GM18508 (cell line): ENCODE results near the gene EPB41.
"Not testable (repeated sequence)": the region's sequence is repeated elsewhere in the genome, so short reads cannot be mapped to it uniquely, and the experiment has no call there.

ENCODE experiments used
- ATAC-seq: cut with Tn5 transposase; IDR thresholded peaks from one replicate; pipeline ENCODE4 v1.9.1; 2021; ENCODE audit warnings: moderate number of reproducible peaks; ENCODE audit not compliant: insufficient read depth, unreplicated experiment

The EPB41 gene

GRCh38 chr1:28925350-28925891, 11.1 kb downstream of the EPB41 start:
- no peak for ATAC-seq

- peak; percentile 51 for ATAC-seq
Measured at GRCh38 chr1:28926629-28927265, 12.4 kb downstream of the EPB41 start.

DNA sequence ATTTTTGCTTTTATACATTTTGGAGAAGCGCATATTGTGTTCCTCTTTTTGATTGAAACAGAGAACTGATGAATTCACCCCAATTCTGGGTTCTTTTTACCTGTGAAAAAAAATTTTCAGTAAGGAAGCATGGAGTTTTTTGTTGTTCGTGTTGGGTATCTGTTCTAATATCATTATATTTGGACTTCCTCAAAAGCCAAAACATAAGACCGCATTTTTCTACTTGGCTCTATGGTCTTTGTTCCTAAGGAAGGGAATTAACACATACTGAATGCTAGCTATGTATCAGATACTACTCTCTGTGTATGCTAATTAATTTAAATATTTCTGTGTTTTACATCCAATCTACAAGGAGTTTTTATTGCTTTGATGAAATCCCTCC, 12.9 kb downstream of the EPB41 start:
- no peak for ATAC-seq

- no peak for ATAC-seq
Measured at GRCh38 chr1:28927648-28928313, 13.4 kb downstream of the EPB41 start.

- no peak for ATAC-seq
Measured at GRCh38 chr1:28928314-28928941, 14.1 kb downstream of the EPB41 start.

DNA sequence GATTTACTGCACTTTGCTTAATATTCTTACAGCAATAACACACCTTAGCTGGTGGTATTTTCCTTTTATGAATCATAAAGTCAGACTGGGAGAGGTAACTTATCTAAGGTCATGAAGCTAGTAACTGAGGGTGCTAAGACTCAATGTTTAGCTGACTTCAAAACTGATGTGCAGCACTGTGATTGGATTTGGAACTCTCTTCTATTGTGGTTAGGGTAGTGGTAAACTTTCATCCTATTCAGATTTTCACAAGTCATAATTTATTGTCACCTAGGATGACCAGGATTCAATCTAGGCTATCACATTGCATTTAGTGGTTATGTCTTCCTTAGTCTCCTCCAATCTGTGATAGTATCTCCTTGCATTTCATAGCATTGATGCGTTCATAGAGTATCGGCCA, 18.9 kb downstream of the EPB41 start:
- ATAC-seq, result no peak

DNA sequence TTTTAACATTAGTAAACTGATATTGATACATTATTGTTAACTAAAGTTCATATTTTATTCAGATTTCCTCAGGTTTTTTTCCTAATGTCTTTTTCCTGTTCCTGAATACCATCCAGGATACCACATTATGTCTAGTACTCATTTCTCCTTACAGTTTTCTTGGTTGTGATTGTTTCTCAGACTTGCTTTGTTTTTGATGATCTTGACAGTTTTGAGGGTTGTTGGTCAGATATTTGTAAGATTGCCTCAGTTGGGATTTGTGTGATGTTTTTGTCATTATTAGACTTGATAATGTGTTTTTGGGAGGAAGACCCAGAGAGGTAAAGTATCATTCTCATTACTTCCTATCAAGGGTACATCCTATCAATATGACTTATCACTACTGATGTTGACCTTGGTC, 19.5 kb downstream of the EPB41 start:
- no peak for ATAC-seq

GRCh38 chr1:28934676-28935075, 20.3 kb downstream of the EPB41 start:
- ATAC-seq, result no peak

DNA sequence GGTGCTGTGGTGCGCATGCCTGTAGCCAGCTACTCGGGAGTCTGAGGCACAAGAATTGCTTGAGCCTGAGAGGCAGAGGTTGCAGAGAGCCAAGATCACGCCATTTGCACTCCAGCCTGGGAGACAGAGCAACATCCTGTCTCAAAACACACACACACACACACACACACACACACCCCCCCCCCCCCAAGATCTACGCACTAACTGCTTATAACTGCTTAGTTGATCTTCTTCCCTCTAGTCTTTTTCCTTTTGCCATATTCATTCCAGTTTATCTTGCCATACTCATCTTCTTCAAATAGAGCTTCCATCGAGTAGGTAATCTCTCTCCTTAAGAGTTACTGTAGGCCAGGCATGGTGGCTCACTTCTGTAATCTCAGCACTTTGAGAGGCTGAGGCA, 20.9 kb downstream of the EPB41 start:
- ATAC-seq, result no peak

DNA sequence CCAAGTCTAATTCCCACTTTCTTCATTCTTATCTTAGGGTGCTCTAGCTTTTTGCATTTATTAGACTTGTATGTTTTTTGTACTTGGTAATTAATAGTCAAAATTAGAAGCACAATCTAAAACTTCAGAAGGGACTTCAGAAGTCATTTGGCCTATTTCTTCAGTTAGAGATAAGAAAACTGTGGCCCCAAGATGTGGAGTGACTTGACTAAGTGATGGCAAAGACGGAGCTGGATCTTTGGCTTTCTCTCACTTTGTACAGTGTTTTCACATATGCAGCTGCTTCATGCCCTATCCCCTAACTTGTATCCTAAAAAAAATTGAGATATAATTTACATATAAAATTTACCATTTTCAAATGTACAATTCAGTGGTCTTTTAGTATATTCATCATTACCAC, 21.7 kb downstream of the EPB41 start:
- no peak for ATAC-seq

- no peak for ATAC-seq
Measured at GRCh38 chr1:28936528-28936927, 22.2 kb downstream of the EPB41 start.

DNA sequence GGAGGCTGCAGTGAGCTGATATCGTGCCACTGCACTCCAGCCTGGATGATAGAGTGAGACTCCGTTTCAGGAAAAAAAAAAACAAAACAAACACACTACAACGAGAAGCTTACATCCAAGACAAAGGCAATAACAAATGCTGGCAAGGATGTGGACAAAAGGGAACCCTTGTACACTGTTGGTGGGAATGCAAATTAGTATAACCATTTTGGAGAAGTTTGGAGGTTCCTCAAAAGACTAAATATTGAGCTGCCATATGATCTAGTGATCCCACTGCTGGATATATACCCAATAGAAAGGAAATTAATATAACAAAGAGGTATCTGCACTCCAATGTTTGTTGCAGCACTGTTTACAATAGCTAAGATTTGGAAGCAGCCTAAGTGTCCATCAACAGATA, 29.2 kb downstream of the EPB41 start:
- not testable (repeated sequence) for ATAC-seq

- no peak for ATAC-seq
Measured at GRCh38 chr1:28950006-28950405, 35.6 kb downstream of the EPB41 start.

- ATAC-seq, result no peak
Measured at GRCh38 chr1:28950449-28950848, 36.1 kb downstream of the EPB41 start.

- no peak for ATAC-seq
Measured at GRCh38 chr1:28954126-28954726, 39.9 kb downstream of the EPB41 start.

DNA sequence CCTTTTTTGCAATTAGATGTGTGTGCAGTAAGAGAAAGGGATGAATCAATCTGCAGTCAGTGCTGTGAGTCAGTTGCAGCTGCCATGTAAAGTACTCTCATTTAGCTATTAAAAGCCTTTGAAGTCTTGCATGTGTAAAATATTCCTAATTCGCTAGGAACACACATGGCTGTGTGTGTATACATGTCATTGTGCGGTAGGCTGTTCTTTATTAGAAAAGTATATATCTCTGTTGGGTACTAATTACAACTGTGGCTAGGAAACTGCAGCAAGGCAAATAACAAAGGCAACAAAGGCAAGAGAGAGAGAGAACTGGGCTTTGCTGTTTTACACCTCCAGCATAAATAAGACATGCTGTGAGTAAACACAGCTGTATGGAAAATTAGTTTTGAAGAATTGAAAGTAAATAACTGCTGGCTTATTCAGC, 41.7 kb downstream of the EPB41 start:
- no peak for ATAC-seq

DNA sequence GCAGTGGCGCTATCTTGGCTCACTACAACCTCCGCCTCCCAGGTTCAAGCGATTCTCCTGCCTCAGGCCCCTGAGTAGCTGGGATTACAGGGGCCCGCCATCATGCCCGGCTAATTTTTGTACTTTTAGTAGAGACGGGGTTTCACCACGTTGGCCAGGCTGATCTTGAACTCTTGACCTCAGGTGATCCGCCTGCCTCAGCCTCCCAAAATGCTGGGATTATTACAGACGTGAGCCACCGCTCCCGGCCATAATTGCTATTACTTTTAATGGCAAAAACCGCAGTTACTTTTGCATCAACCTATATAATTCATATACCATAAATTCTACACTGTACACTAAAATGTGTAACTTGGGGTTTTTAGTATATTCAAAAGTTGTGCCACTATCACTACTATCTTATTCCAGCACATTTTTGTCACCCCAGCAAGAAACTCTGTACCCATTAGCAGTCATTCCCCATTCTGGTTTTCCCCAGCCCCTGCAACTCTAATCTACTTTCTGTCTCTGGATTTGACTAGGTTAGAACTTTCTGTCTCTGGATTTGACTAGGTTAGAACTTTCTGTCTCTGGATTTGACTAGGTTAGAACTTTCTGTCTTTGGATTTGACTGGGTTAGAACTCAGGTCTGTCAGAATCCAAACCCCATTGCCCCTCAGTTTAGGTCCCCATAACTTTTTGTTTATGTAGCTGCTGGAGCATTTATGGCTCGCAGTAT, 47.9 kb downstream of the EPB41 start:
- ATAC-seq, result not testable (repeated sequence)

- ATAC-seq, result no peak
Measured at GRCh38 chr1:28965271-28965870, 51.0 kb downstream of the EPB41 start.

DNA sequence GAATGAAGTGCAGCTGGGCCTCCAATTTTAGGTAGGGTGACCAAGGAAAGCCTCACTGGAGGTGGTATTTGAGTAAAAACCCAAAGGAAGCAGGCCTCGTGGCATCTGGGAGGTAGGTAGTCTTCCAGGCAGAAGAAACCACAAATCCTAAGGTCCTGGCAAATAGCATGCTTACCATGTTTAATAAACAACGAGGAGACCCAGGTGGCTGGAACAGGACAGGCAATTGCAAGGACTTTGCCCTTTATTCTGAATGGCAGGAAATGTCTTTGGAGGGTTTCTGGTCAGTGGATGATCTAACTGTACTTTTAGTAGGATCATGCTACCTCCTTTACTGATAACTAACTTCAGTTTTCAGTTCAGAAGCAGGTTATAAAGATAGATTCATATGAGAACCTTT, 52.2 kb downstream of the EPB41 start:
- ATAC-seq, result no peak
